GM18519 (cell line): Measurements from ENCODE around the gene TSPO.
A peak's percentile ranks its signal among the peaks of the same experiment; 100 is the strongest.

Experiments used
- ATAC-seq: cut with Tn5 transposase; IDR thresholded peaks from one replicate; pipeline ENCODE4 v1.9.1; 2021; ENCODE audit warnings: mild to moderate bottlenecking, moderate library complexity; ENCODE audit not compliant: unreplicated experiment, low FRiP score

The TSPO gene

GRCh38 chr22:43174941-43175531 lies 23.7 kb downstream of the TSPO start:
- no peak for ATAC-seq

- ATAC-seq, result no peak
Observed at GRCh38 chr22:43176090-43176489, 24.7 kb downstream of the TSPO start.

- no peak for ATAC-seq
Observed at GRCh38 chr22:43177479-43177878, 26.1 kb downstream of the TSPO start.

- no peak for ATAC-seq
Observed at GRCh38 chr22:43179146-43179910, 28.0 kb downstream of the TSPO start.

GRCh38 chr22:43179911-43180195 lies 28.5 kb downstream of the TSPO start:
- ATAC-seq, result no peak

GRCh38 chr22:43180670-43181069 lies 29.3 kb downstream of the TSPO start:
- ATAC-seq, result no peak

GRCh38 chr22:43181321-43182076 lies 30.1 kb downstream of the TSPO start:
- no peak for ATAC-seq

- ATAC-seq, result no peak
Observed at GRCh38 chr22:43182118-43182517, 30.8 kb downstream of the TSPO start.

GRCh38 chr22:43182726-43183125 lies 31.4 kb downstream of the TSPO start:
- no peak for ATAC-seq

- ATAC-seq, result no peak
Observed at GRCh38 chr22:43183496-43184277, 32.3 kb downstream of the TSPO start.

- ATAC-seq, result no peak
Observed at GRCh38 chr22:43185860-43186261, 34.5 kb downstream of the TSPO start.

- ATAC-seq, result no peak
Observed at GRCh38 chr22:43186272-43187170, 35.2 kb downstream of the TSPO start, which contains the start of gene TTLL12. TTLL12 (minus strand) TSS chr22:43187134; CDS start chr22:43187069, 65 bp downstream.

GRCh38 chr22:43187171-43188099 lies 36.1 kb downstream of the TSPO start:
- ATAC-seq, result peak; percentile 82

- ATAC-seq, result no peak
Observed at GRCh38 chr22:43188829-43189545, 37.6 kb downstream of the TSPO start.

GRCh38 chr22:43191831-43192230 lies 40.5 kb downstream of the TSPO start:
- ATAC-seq, result no peak

- ATAC-seq, result no peak
Observed at GRCh38 chr22:43197271-43197941, 46.0 kb downstream of the TSPO start.

- no peak for ATAC-seq
Observed at GRCh38 chr22:43198126-43198525, 46.8 kb downstream of the TSPO start.

- no peak for ATAC-seq
Observed at GRCh38 chr22:43198936-43199335, 47.6 kb downstream of the TSPO start.
